Astrocyte (in vitro differentiated cells and primary cell): ENCODE data around the gene SPTBN1. TPM values are rescaled to one million over a fixed set of nuclear protein-coding genes. Genes with fewer than 3 reads are reported as not detected.

Experiments
- DNase-seq: peaks from one replicate; pipeline ENCODE4 v3.0.0-alpha.2; 2010; ENCODE audit warnings: low read depth
- FAIRE-seq: peaks from 2 replicates; lab custom pipeline; 2011; peaks lifted over from hg19 to GRCh38; lab: Jason Lieb, UNC
- H2AFZ ChIP-seq: 2 replicates; pipeline ENCODE4 v1.6.0; 2012; ENCODE audit warnings: low read depth, low read length, inconsistent platforms
- H3K27ac ChIP-seq: 2 replicates; pipeline ENCODE4 v1.5.1; 2011; ENCODE audit warnings: low read depth, low read length, inconsistent platforms
- H3K27me3 ChIP-seq: 2 replicates; pipeline ENCODE4 v1.6.0; 2011; ENCODE audit warnings: low read length, inconsistent platforms; ENCODE audit not compliant: insufficient read depth
- H3K36me3 ChIP-seq: 2 replicates; pipeline ENCODE4 v1.5.1; 2011; ENCODE audit warnings: low read length, inconsistent platforms; ENCODE audit not compliant: insufficient read depth
- H3K4me1 ChIP-seq: 2 replicates; pipeline ENCODE4 v1.5.1; 2011; ENCODE audit warnings: low read length, inconsistent platforms; ENCODE audit not compliant: insufficient read depth
- H3K4me2 ChIP-seq: 2 replicates; pipeline ENCODE4 v1.6.0; 2012; ENCODE audit warnings: low read length, inconsistent platforms
- H3K4me3 ChIP-seq: 2 replicates; pipeline ENCODE4 v1.5.1; 2011; ENCODE audit warnings: low read depth, mild to moderate bottlenecking, low read length, inconsistent platforms; ENCODE audit not compliant: insufficient read depth
- H3K79me2 ChIP-seq: 2 replicates; pipeline ENCODE4 v1.6.0; 2012; ENCODE audit warnings: mild to moderate bottlenecking, low read length, inconsistent platforms; ENCODE audit not compliant: insufficient read depth
- H3K9ac ChIP-seq: 2 replicates; pipeline ENCODE4 v1.6.0; 2012; ENCODE audit warnings: mild to moderate bottlenecking, low read length, inconsistent platforms
- H3K9me3 ChIP-seq: 2 replicates; pipeline ENCODE4 v1.5.1; 2012; ENCODE audit warnings: low read depth, mild to moderate bottlenecking, low read length, inconsistent platforms; ENCODE audit not compliant: insufficient read depth
- H4K20me1 ChIP-seq: 2 replicates; pipeline ENCODE4 v1.6.0; 2012; ENCODE audit warnings: low read length, inconsistent platforms; ENCODE audit not compliant: insufficient read depth
- H3K27ac Mint-ChIP-seq: one replicate; pipeline ENCODE4 v1.8.0; 2021; ENCODE audit warnings: mild to moderate bottlenecking, mixed read lengths; ENCODE audit not compliant: unreplicated experiment
- H3K27me3 Mint-ChIP-seq: one replicate; pipeline ENCODE4 v1.8.0; 2021; ENCODE audit warnings: low read depth, mixed read lengths; ENCODE audit not compliant: unreplicated experiment
- H3K36me3 Mint-ChIP-seq: one replicate; pipeline ENCODE4 v1.8.0; 2021; ENCODE audit warnings: low read depth, mixed read lengths; ENCODE audit not compliant: unreplicated experiment
- H3K4me1 Mint-ChIP-seq: one replicate; pipeline ENCODE4 v1.8.0; 2021; ENCODE audit warnings: low read depth, mixed read lengths; ENCODE audit not compliant: unreplicated experiment
- H3K4me3 Mint-ChIP-seq: one replicate; pipeline ENCODE4 v1.8.0; 2021; ENCODE audit warnings: mild to moderate bottlenecking, moderate library complexity, mixed read lengths; ENCODE audit not compliant: unreplicated experiment
- H3K9me3 Mint-ChIP-seq: one replicate; pipeline ENCODE4 v1.8.0; 2021; ENCODE audit warnings: mild to moderate bottlenecking, mixed read lengths; ENCODE audit not compliant: unreplicated experiment
- EZH2 ChIP-seq: IDR thresholded peaks from 2 replicates; pipeline ENCODE4 v1.6.1; 2012; ENCODE audit warnings: mild to moderate bottlenecking, low read length, inconsistent platforms; ENCODE audit not compliant: insufficient read depth
- total RNA-seq: library from RNA; stranded (reverse); gene quantifications from 2 replicates; pipeline ENCODE4 v1.2.1, GENCODE V29; 2021
- TF ChIP-seq, protein P1 (sequence below): IDR thresholded peaks from 2 replicates; pipeline ENCODE4 v1.5.1; 2011; ENCODE audit warnings: low read depth, mild to moderate bottlenecking, inconsistent platforms, low read length, moderate library complexity; ENCODE audit not compliant: insufficient read depth

Gene SPTBN1
- total RNA-seq, 1 donor from 2014 or later = 311 TPM

DNA sequence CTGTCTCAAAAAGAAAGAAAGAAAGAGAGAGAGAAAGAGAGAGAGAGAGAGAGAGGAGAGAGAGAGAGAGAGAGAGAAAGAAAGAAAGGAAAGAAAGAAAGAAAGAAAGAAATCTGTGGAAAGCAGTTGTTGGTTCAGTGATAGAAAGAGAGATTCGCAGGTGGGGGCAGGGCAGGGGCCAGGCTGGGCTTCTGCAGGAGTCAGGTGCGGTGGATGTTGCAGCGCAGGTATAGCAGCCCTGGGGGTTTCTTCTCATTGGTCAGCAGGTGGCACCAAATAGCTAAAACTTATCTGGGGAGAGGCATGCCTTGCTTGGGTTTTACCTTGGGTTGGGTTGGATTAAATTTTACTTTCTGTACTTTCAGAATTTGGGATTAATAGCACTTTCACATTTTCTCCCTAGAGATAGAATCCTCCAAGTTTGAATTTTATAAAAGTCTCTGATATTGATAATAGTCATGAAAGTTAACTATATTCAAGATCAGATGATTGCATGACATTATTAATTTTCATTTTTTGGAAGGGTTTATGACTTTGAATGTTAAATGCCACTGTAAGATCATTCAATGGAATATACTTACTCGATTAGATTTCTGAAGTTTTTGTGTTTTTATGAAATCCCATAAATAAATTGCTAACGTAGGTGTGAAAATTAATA is 66.6 kb downstream of the SPTBN1 start:
- no peak for DNase-seq
- peaks cover 42% of the 10 kb centered on the region for H3K4me1 ChIP-seq
- H3K4me2 ChIP-seq = no peak overlapping the region

GRCh38 chr2:54523324-54523959 is 67.3 kb downstream of the SPTBN1 start:
- DNase-seq (no peak), FAIRE-seq (no peak)
- H3K4me3 Mint-ChIP-seq = no peak overlapping the region
- no peak overlapping the region for H3K4me3 ChIP-seq
- H3K9ac ChIP-seq = peak overlapping the region; percentile 8
- no peaks in the 10 kb centered on the region for H3K9me3 ChIP-seq
- H3K27ac ChIP-seq = peak overlapping the region; percentile 83
- H3K36me3 ChIP-seq = peaks cover 12% of the 10 kb centered on the region
- H3K4me1 ChIP-seq = peaks cover 49% of the 10 kb centered on the region
- peaks cover 38% of the 10 kb centered on the region for H4K20me1 ChIP-seq
- no peak overlapping the region for H3K27ac Mint-ChIP-seq
- peaks cover 11% of the 10 kb centered on the region for H3K36me3 Mint-ChIP-seq
- H3K27me3 Mint-ChIP-seq = no peaks in the 10 kb centered on the region
- no peak overlapping the region for H3K4me2 ChIP-seq
- peaks cover 55% of the 10 kb centered on the region for H3K4me1 Mint-ChIP-seq
- no peaks in the 10 kb centered on the region for H3K9me3 Mint-ChIP-seq
- H2AFZ ChIP-seq = no peak overlapping the region
- peaks cover 75% of the 10 kb centered on the region for H3K79me2 ChIP-seq
- TF ChIP-seq, protein P1, sequence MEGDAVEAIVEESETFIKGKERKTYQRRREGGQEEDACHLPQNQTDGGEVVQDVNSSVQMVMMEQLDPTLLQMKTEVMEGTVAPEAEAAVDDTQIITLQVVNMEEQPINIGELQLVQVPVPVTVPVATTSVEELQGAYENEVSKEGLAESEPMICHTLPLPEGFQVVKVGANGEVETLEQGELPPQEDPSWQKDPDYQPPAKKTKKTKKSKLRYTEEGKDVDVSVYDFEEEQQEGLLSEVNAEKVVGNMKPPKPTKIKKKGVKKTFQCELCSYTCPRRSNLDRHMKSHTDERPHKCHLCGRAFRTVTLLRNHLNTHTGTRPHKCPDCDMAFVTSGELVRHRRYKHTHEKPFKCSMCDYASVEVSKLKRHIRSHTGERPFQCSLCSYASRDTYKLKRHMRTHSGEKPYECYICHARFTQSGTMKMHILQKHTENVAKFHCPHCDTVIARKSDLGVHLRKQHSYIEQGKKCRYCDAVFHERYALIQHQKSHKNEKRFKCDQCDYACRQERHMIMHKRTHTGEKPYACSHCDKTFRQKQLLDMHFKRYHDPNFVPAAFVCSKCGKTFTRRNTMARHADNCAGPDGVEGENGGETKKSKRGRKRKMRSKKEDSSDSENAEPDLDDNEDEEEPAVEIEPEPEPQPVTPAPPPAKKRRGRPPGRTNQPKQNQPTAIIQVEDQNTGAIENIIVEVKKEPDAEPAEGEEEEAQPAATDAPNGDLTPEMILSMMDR = no peak
- TF ChIP-seq EZH2 = no peak
- H3K27me3 ChIP-seq = no peaks in the 10 kb centered on the region

More for the DNA sequence above, 66.6 kb downstream of the SPTBN1 start:
- peaks cover 6% of the 10 kb centered on the region for H3K36me3 Mint-ChIP-seq
- no peaks in the 10 kb centered on the region for H3K27me3 Mint-ChIP-seq
- no peak overlapping the region for H2AFZ ChIP-seq
- H4K20me1 ChIP-seq = peaks cover 38% of the 10 kb centered on the region
- H3K36me3 ChIP-seq = peaks cover 12% of the 10 kb centered on the region
- H3K4me3 Mint-ChIP-seq = no peak overlapping the region
- H3K79me2 ChIP-seq = peaks cover 77% of the 10 kb centered on the region
- H3K4me3 ChIP-seq = no peak overlapping the region
- H3K9me3 Mint-ChIP-seq = no peaks in the 10 kb centered on the region
- H3K27me3 ChIP-seq = no peaks in the 10 kb centered on the region
- H3K4me1 Mint-ChIP-seq = peaks cover 54% of the 10 kb centered on the region
- no peak for FAIRE-seq
- H3K27ac Mint-ChIP-seq = peak overlapping the region; percentile 29
- no peaks in the 10 kb centered on the region for H3K9me3 ChIP-seq
- no peak overlapping the region for H3K9ac ChIP-seq
- H3K27ac ChIP-seq = no peak overlapping the region
- TF ChIP-seq EZH2 = no peak
- TF ChIP-seq, protein P1 = peak; percentile 60
